Osteoblast (primary cell): Measurements from ENCODE around the gene FAT1. TPM values are rescaled to one million over a fixed set of nuclear protein-coding genes. Genes with fewer than 3 reads are reported as not detected.

Experiments used
- DNase-seq: peaks from one replicate; pipeline ENCODE4 v3.0.0; 2011; ENCODE audit warnings: low spot score, mixed read lengths; ENCODE audit not compliant: insufficient read length; ENCODE audit errors: missing footprints
- H2AFZ ChIP-seq: 2 replicates; pipeline ENCODE4 v1.6.0; 2011; ENCODE audit warnings: mild to moderate bottlenecking, low read length
- H3K27ac ChIP-seq: 2 replicates; pipeline ENCODE4 v1.5.1; 2011; ENCODE audit warnings: mild to moderate bottlenecking, low read depth, low read length, moderate library complexity
- H3K27me3 ChIP-seq: 2 replicates; pipeline ENCODE4 v1.6.0; 2012; ENCODE audit warnings: mild to moderate bottlenecking, control low read depth, inconsistent platforms, low read length, moderate library complexity; ENCODE audit not compliant: insufficient read depth
- H3K36me3 ChIP-seq: 2 replicates; pipeline ENCODE4 v1.5.1; 2011; ENCODE audit warnings: mild to moderate bottlenecking, low read length, control low read depth, moderate library complexity; ENCODE audit not compliant: insufficient read depth
- H3K4me1 ChIP-seq: 2 replicates; pipeline ENCODE4 v1.5.1; 2011; ENCODE audit warnings: mild to moderate bottlenecking, low read length, control low read depth, moderate library complexity; ENCODE audit not compliant: insufficient read depth
- H3K4me2 ChIP-seq: 2 replicates; pipeline ENCODE4 v1.6.0; 2011; ENCODE audit warnings: mild to moderate bottlenecking, low read length; ENCODE audit not compliant: insufficient read depth
- H3K4me3 ChIP-seq: fragments of 200-600 bp; sonication (generic); 3 replicates; pipeline ENCODE4 v1.5.1; 2012; ENCODE audit warnings: mild to moderate bottlenecking, low read length, inconsistent platforms; ENCODE audit not compliant: insufficient read depth
- H3K79me2 ChIP-seq: 2 replicates; pipeline ENCODE4 v1.6.0; 2012; ENCODE audit warnings: mild to moderate bottlenecking, low read length, control low read depth, inconsistent platforms; ENCODE audit not compliant: insufficient read depth
- H3K9me3 ChIP-seq: 2 replicates; pipeline ENCODE4 v1.5.1; 2011; ENCODE audit warnings: low read depth, low read length, control low read depth
- H4K20me1 ChIP-seq: 2 replicates; pipeline ENCODE4 v1.6.0; 2012; ENCODE audit warnings: mild to moderate bottlenecking, low read length, control low read depth; ENCODE audit not compliant: insufficient read depth
- CTCF ChIP-seq: IDR thresholded peaks from 2 replicates; pipeline ENCODE4 v1.5.1; 2011; ENCODE audit warnings: mild to moderate bottlenecking, low read depth, low read length, moderate library complexity; ENCODE audit errors: extremely low read depth
- total RNA-seq: library from RNA; depleted of rRNA; stranded (reverse); fragments of >200 nt; gene quantifications from 2 replicates; pipeline ENCODE4 v1.2.3, GENCODE V29; 2012

FAT1 gene
- total RNA-seq, 1 donor = 522 TPM

- no peak for DNase-seq
- H3K27me3 ChIP-seq = no peaks in the 10 kb centered on the region
- no peak for TF ChIP-seq CTCF
- peaks cover 56% of the 10 kb centered on the region for H4K20me1 ChIP-seq
- peaks cover 100% of the 10 kb centered on the region for H3K79me2 ChIP-seq
- H2AFZ ChIP-seq = no peak overlapping the region
- no peak overlapping the region for H3K4me3 ChIP-seq
- H3K4me2 ChIP-seq = no peak overlapping the region
- peaks cover 51% of the 10 kb centered on the region for H3K36me3 ChIP-seq
- H3K27ac ChIP-seq = peak overlapping the region; percentile 9
- no peaks in the 10 kb centered on the region for H3K9me3 ChIP-seq
- H3K4me1 ChIP-seq = peaks cover 40% of the 10 kb centered on the region
Measured at GRCh38 chr4:186702940-186703339, 20.7 kb downstream of the FAT1 start.

GRCh38 chr4:186702297-186702696 is 21.4 kb downstream of the FAT1 start:
- Histone ChIP-seq H2AFZ (no peak overlapping the region), H3K4me2 (peak overlapping the region; percentile 65), H3K79me2 (peaks cover 100% of the 10 kb centered on the region), H4K20me1 (peaks cover 57% of the 10 kb centered on the region), H3K9me3 (no peaks in the 10 kb centered on the region), H3K4me3 (no peak overlapping the region), H3K36me3 (peaks cover 50% of the 10 kb centered on the region), H3K27ac (peak overlapping the region; percentile 98), H3K4me1 (peaks cover 40% of the 10 kb centered on the region), H3K27me3 (no peaks in the 10 kb centered on the region)
- no peak for TF ChIP-seq CTCF
- no peak for DNase-seq

DNA sequence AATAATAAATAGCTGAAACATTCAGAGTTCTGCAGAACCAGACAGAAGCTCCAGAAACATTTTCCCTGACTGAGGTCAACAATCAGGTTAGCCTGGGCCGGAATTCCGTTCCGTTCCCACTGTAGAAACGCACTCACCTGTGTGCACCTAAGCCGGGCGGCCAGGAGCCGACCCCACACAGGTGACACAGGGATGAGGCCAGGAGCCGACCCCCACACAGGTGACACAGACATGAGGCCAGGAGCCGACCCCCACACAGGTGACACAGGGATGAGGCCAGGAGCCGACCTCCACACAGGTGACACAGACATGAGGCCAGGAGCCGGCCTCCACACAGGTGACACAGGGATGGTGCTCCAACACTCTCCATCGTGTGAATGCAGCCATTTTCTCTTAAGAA is 21.9 kb downstream of the FAT1 start:
- Histone ChIP-seq H3K4me1 (peaks cover 40% of the 10 kb centered on the region), H3K9me3 (no peaks in the 10 kb centered on the region), H3K4me2 (peak overlapping the region; percentile 65), H3K27ac (peak overlapping the region; percentile 98), H3K36me3 (peaks cover 50% of the 10 kb centered on the region), H2AFZ (no peak overlapping the region), H3K79me2 (peaks cover 100% of the 10 kb centered on the region), H4K20me1 (peaks cover 55% of the 10 kb centered on the region), H3K4me3 (peak overlapping the region; percentile 32), H3K27me3 (no peaks in the 10 kb centered on the region)
- TF ChIP-seq CTCF = no peak
- no peak for DNase-seq

- DNase-seq = peak; percentile 78
- TF ChIP-seq CTCF = no peak
- H2AFZ ChIP-seq = no peak overlapping the region
- peaks cover 100% of the 10 kb centered on the region for H3K79me2 ChIP-seq
- peak overlapping the region; percentile 32 for H3K4me3 ChIP-seq
- peaks cover 46% of the 10 kb centered on the region for H3K36me3 ChIP-seq
- peak overlapping the region; percentile 98 for H3K27ac ChIP-seq
- no peaks in the 10 kb centered on the region for H3K27me3 ChIP-seq
- peaks cover 41% of the 10 kb centered on the region for H3K4me1 ChIP-seq
- peaks cover 51% of the 10 kb centered on the region for H4K20me1 ChIP-seq
- no peaks in the 10 kb centered on the region for H3K9me3 ChIP-seq
- H3K4me2 ChIP-seq = peak overlapping the region; percentile 65
Measured at GRCh38 chr4:186701273-186701672, 22.4 kb downstream of the FAT1 start.
